Testis (tissue), 3 donors: ENCODE measurements around the gene OTOG. TPM values are rescaled to one million over a fixed set of nuclear protein-coding genes. Genes with fewer than 3 reads are reported as not detected.

Experiments used
- DNase-seq: peaks from one replicate; pipeline ENCODE4 v3.0.0-alpha.2; 2019
- H3K27ac ChIP-seq, 2 donors: fragments of 200-600 bp; sonication (generic); one replicate each; pipeline ENCODE4 v1.5.1; 2019
- H3K27me3 ChIP-seq: fragments of 200-600 bp; sonication (generic); one replicate; pipeline ENCODE4 v1.5.1; 2019
- H3K36me3 ChIP-seq: fragments of 200-600 bp; sonication (generic); one replicate; pipeline ENCODE4 v1.5.1; 2017; ENCODE audit warnings: low read depth; ENCODE audit errors: missing control alignments
- H3K4me1 ChIP-seq: fragments of 200-600 bp; sonication (generic); one replicate; pipeline ENCODE4 v1.5.1; 2019
- H3K4me3 ChIP-seq, 2 donors: fragments of 200-600 bp; sonication (generic); one replicate each; pipeline ENCODE4 v1.5.1; 2017 to 2019
- H3K9me3 ChIP-seq: fragments of 200-600 bp; sonication (generic); one replicate; pipeline ENCODE4 v1.5.1; 2017
- CTCF ChIP-seq, 3 experiments: fragments of 450-650 bp in 2 of 3; fragments of 200-600 bp in 1 of 3; sonication (generic) in 1 of 3; IDR thresholded peaks; one replicate each; pipeline ENCODE4 v1.5.1; 2016 to 2019; ENCODE audit warnings: antibody characterized with exemption in 3 of 3, mild to moderate bottlenecking in 2 of 3, moderate library complexity in 1 of 3
- POLR2A ChIP-seq: fragments of 450-650 bp; IDR thresholded peaks from one replicate; pipeline ENCODE4 v1.6.1; 2017; ENCODE audit warnings: antibody characterized with exemption, mild to moderate bottlenecking, moderate library complexity
- WGBS, 2 donors: methylation state at CpG; one replicate each; pipeline ENCODE4 v1.1.5; 2018; 5-methylcytosine and 5-hydroxymethylcytosine counted together
- intact Hi-C: fragments of 100-400 bp; cut with DNase I; formaldehyde crosslinking; loops from one replicate; pipeline ENCODE4 v1.15.1; 2023; ENCODE audit warnings: low total_unique reads
- polyA plus RNA-seq: library from polyadenylated mRNA; stranded (reverse); fragments of 350-450 nt; fragmentation: Illumina TruSeq; extraction: RNeasy Lipid Tissue Mini Kit (QIAGEN cat#74804); gene quantifications from one replicate; pipeline ENCODE4 v1.2.3, GENCODE V29; 2014; ENCODE audit warnings: low read depth, low replicate concordance; ENCODE audit not compliant: insufficient read depth
- total RNA-seq, 2 donors: library from RNA; depleted of rRNA; stranded (reverse); fragments of >200 nt; gene quantifications; one replicate each; pipeline ENCODE4 v1.2.3, GENCODE V29; 2016

Gene OTOG
- total and polyA plus RNA-seq, 3 donors from 2014 or later: 2.2 to 4.2 (median 2.9) TPM

- 73 to 90% methylated on average over 2 of the region's 2 CpGs for WGBS, 2 donors
- Histone ChIP-seq H3K4me1 (no peaks in the 10 kb centered on the region), H3K9me3 (no peaks in the 10 kb centered on the region), H3K36me3 (no peaks in the 10 kb centered on the region), H3K27ac (no peak overlapping the region), H3K4me3 (no peak overlapping the region), H3K27me3 (no peaks in the 10 kb centered on the region)
- intact Hi-C loops: no loop called here
- no peak for DNase-seq
- no peak for TF ChIP-seq CTCF (IDR thresholded peaks at IDR 0.05)
- TF ChIP-seq POLR2A: no peak
These were observed 39.3 kb upstream of the OTOG start for GRCh38 chr11:17507773-17508172.

- intact Hi-C loops: no loop called here
- H3K4me1 ChIP-seq: no peaks in the 10 kb centered on the region
- DNase-seq: no peak
- WGBS, 2 donors: 46 to 61% methylated on average over 3 of the region's 3 CpGs
- H3K27me3 ChIP-seq: no peaks in the 10 kb centered on the region
- no peak overlapping the region for H3K27ac ChIP-seq
- H3K4me3 ChIP-seq: no peak overlapping the region
- H3K36me3 ChIP-seq: no peaks in the 10 kb centered on the region
- H3K9me3 ChIP-seq: no peaks in the 10 kb centered on the region
- TF ChIP-seq CTCF (IDR thresholded peaks at IDR 0.05): no peak
- TF ChIP-seq POLR2A: no peak
These were observed 38.8 kb upstream of the OTOG start for GRCh38 chr11:17508306-17508705.

GRCh38 chr11:17508791-17509190 is 38.3 kb upstream of the OTOG start:
- no peak overlapping the region for H3K4me3 ChIP-seq
- 29 to 35% methylated on average over 3 of the region's 3 CpGs for WGBS, 2 donors
- H3K27ac ChIP-seq: no peak overlapping the region
- DNase-seq: no peak
- no peaks in the 10 kb centered on the region for H3K27me3 ChIP-seq
- H3K9me3 ChIP-seq: no peaks in the 10 kb centered on the region
- TF ChIP-seq POLR2A (no peak), CTCF (IDR thresholded peaks at IDR 0.05) (no peak)
- no peaks in the 10 kb centered on the region for H3K36me3 ChIP-seq
- intact Hi-C loops: no loop called here
- no peaks in the 10 kb centered on the region for H3K4me1 ChIP-seq

GRCh38 chr11:17510507-17511206 is 36.4 kb upstream of the OTOG start:
- WGBS, 2 donors: 69 to 74% methylated on average over 4 of the region's 4 CpGs
- no peaks in the 10 kb centered on the region for H3K36me3 ChIP-seq
- no peaks in the 10 kb centered on the region for H3K9me3 ChIP-seq
- intact Hi-C loops: no loop called here
- no peak for DNase-seq
- no peaks in the 10 kb centered on the region for H3K27me3 ChIP-seq
- no peaks in the 10 kb centered on the region for H3K4me1 ChIP-seq
- no peak for TF ChIP-seq POLR2A
- no peak for TF ChIP-seq CTCF (IDR thresholded peaks at IDR 0.05)
- no peak overlapping the region for H3K4me3 ChIP-seq
- no peak overlapping the region for H3K27ac ChIP-seq

- Histone ChIP-seq H3K27me3 (no peaks in the 10 kb centered on the region), H3K36me3 (no peaks in the 10 kb centered on the region), H3K9me3 (no peaks in the 10 kb centered on the region), H3K4me1 (no peaks in the 10 kb centered on the region), H3K27ac (no peak overlapping the region), H3K4me3 (no peak overlapping the region)
- no peak for DNase-seq
- TF ChIP-seq CTCF (IDR thresholded peaks at IDR 0.05) (no peak), POLR2A (no peak)
- intact Hi-C loops: no loop called here
- 52 to 54% methylated on average over 3 of the region's 3 CpGs for WGBS, 2 donors
These were observed 35.5 kb upstream of the OTOG start for GRCh38 chr11:17511571-17511970.
